Posterior cingulate gyrus (tissue), 11 donors: ENCODE data around the gene PLA2G4C.
A peak's percentile ranks its signal among the peaks of the same experiment; 100 is the strongest.
"Not testable (repeated sequence)": the region's sequence is repeated elsewhere in the genome, so short reads cannot be mapped to it uniquely, and the experiment has no call there.

Experiments
- DNase-seq, 10 donors: peaks; one replicate each; pipeline versions ENCODE4 v3.0.0 to v3.0.0-alpha.2; 2020 to 2021; ENCODE audit warnings: mixed read lengths in 3 of 10
- intact Hi-C: fragments of 100-400 bp; cut with DNase I; formaldehyde crosslinking; loops from one replicate; pipeline ENCODE4 v1.15.1; 2023

The PLA2G4C gene

GRCh38 chr19:48113190-48113917 lies 2.7 kb upstream of the PLA2G4C start:
- peak in 3 of 10 donors; percentile 59 to 82 (median 76) for DNase-seq
- intact Hi-C loops, result no loop called here

DNA sequence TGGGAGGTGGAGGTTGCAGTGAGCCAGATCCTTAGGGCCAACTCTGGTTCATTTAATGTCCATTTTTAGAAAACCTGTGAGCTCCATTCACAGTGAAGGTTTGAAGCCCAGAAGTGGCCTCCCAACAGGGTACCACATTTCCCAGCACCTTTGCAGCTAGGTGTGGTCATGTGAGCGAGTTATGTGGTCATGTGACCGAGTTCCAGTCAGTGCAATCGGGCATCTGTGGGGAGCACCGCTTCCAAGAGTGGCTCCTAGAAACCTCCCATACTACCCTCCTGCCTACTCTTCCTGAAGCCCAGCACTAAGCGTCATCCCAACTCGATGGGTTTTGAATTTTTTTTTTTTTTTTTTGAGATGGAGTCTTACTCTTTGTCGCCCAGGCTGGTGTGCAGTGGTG lies 663 bp upstream of the PLA2G4C start:
- peak in 3 of 10 donors; percentile 32 to 50 (median 39) for DNase-seq
- intact Hi-C loops, result no loop called here

- intact Hi-C loops, result no loop called here
- peak in 3 of 10 donors; percentile 9 to 23 (median 22) for DNase-seq
Observed at GRCh38 chr19:48108997-48109782, 1.4 kb downstream of the PLA2G4C start.

GRCh38 chr19:48103922-48104321 lies 6.7 kb downstream of the PLA2G4C start:
- intact Hi-C loops, result no loop called here
- peak in 3 of 10 donors; percentile 18 to 23 (median 19) for DNase-seq

DNA sequence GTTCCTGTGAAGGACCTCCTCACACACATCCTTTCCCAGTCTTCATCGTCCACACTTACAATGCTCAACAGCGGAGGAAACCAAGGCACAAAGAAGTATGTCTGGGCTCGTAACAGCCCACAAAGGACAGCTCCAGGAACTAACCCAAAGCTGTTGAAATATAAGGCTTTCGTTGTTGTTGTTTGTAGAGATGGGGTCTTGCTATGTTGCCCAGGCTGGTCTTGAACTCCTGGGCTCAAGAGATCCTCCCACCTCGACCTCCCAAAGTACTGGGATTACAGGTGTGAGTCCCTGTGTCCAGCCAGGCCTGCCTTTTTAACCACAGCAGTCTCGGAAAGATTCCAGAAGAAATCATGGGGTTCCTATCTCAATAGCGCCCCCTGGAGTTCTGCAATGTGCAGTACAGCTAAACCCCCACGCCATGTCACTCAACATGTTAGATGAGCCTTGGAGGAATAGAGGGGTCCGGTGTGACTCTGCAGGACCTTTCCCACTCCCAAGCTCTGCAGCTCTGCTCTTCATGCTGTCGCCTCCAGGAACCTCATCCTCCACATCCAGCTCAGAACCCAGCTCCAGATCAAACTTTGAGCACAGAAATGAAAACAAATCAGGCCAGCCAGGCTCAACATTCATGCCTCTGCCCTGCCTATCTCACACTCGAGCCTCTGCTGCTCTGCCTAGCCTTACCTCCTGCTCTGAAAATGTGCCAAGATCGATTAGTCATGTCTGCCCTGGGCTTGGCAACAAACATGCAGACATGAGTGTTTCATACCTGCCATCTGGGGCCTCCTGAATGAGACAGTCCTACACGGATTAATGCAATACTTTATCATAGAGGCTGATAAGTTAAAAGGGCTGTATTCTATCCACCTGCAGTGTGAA lies 7.5 kb downstream of the PLA2G4C start:
- intact Hi-C loops, result no loop called here
- DNase-seq, result peak in 3 of 10 donors; percentile 32 to 63 (median 33)

DNA sequence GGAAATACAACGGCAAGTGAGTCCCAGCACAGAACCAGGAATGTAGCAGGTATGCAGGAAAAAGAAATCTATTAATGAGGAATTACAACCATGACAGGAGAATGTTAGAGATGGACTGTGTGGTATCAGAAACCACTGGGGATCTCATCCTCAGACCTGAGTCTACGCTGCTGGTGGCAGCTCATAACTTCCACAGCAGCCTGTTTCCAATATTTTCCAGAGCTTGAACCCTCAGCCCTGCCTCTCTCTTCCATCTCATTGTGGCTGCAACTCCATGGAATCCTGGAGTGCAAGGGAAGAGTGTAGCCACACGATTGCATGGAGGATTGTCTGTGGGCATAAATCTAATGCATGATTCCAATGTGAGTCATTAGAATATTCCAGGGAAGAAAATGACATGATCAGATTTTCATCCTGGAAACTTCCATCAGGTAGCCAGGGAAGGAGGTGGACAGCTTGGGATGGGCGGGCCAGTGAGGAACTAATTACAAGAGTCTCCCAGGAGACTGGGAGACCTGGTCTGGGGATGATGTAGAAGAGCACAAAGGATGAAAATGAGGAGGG lies 14.9 kb downstream of the PLA2G4C start:
- intact Hi-C loops, result no loop called here
- no peak for DNase-seq

DNA sequence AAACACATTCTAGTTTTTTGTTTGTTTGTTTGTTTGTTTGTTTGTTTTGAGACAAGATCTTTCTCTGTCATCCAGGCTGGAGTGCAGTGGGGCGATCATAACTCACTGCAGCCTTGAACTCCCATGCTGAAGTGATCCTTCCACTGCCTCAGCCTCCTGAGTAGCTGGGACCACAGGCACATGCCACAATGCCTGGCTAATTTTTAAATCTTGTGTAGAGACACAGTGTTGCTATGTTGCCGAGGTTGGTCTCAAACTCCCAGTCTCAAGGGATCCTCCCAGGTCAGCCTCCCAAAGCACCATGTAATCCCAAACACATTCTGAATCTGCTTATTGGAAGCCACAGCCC lies 15.8 kb downstream of the PLA2G4C start:
- intact Hi-C loops, result no loop called here
- DNase-seq, result no peak

DNA sequence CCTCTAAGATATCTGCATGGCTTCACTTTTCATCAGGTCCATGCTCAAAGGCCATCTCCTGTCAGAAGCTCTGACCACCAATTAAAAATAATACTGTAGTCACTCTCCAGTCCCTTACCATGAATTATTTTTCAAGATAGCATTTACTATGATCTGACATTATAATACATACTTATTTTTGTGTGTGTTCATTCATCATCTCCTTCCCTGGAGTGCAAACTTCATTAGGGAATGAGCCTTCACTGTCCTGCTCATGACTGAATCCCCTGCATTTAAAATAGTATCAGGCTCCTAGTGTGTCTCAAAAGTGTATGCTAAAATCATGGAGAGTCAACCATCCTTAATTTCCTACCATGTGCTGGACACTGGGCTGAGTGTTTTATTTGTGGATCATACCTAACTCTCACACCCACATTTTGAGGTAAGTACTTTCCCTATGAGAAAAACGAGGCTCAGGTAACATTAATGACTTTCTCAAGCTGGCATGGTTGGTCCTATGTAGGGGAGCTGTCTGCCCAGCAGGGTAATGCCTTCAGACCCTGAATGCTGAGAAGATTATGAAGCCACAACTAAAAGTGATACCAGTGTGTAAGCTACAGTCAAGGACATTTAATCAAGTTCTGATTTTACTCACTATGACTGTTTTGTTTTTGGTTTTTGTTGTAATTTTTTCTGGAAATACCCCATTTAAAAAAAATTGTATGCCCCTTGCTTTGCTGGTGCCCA lies 16.3 kb downstream of the PLA2G4C start:
- intact Hi-C loops, result no loop called here
- no peak for DNase-seq

- intact Hi-C loops, DNase-seq: not testable (repeated sequence)
Observed at GRCh38 chr19:48091111-48091718, 19.4 kb downstream of the PLA2G4C start.

- intact Hi-C loops, result no loop called here
- DNase-seq, result peak in 3 of 10 donors; percentile 28 to 80 (median 79)
Observed at GRCh38 chr19:48090281-48090802, 20.3 kb downstream of the PLA2G4C start.

DNA sequence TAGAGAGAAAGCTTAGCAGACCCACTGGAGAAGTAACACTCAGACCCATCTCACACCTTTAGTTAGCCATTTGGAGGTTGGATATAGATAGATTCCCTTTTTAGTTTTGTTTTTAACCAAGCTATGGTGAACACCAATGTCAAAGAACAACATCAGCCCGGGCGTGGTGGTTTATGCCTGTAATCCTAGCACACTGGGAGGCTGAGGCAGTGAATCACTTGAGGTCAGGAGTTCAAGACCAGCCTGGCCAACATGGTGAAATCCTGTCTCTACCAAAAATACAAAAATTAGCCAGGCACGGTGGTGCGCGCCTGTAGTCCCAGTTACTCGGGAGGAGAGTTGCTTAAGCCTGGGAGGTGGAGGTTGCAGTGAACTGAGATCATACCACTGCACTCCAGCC lies 21.6 kb downstream of the PLA2G4C start:
- intact Hi-C loops, result not testable (repeated sequence)

DNA sequence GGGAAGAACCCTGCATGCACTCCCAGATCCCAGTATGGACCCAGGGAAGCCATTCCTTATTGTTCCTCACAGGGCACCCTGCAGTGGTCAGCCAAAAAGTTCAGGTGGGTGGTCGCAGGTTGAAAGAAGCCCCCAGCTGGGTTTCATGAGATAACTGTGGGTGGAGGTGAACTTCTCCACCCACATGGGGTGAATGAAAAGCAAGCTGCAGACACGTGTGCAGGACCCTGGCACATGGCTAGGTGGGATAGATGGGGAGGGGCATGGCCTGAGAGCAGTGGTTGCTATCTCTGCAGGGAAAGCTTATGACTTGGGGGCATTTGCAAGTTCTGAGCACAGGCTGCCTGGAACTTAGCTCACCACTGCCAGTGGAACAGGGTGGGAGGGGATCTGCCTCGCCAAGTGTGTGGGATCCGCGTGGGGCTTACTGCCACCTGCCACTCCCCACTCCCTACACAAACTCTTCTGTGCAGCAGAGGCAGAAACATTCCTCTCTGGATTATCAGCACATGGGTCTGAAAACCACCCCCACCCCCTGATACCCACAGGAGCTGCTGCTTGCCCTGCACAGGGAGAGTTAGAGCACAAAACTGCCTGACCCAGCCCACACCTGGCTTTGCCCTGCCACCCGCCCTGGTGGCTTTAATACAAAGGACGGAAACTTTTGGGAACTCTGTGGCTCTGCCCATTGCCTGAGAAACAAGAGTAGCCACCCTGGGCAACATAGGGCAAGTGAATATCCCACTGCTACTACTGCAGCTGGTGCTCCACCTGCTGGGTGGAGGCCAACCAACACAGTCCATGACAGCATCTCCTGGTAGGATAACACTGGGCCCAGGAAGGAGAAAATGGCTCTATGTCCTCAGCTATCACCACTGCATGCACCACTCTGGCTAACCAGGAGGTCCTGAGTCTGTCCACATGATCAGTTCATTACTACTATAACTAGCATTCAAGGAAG lies 24.4 kb downstream of the PLA2G4C start:
- peak in 7 of 10 donors; percentile 28 to 93 (median 58) for DNase-seq
- intact Hi-C loops, result no loop called here

More for the DNA sequence above, 21.6 kb downstream of the PLA2G4C start:
- not testable (repeated sequence) for DNase-seq

DNA sequence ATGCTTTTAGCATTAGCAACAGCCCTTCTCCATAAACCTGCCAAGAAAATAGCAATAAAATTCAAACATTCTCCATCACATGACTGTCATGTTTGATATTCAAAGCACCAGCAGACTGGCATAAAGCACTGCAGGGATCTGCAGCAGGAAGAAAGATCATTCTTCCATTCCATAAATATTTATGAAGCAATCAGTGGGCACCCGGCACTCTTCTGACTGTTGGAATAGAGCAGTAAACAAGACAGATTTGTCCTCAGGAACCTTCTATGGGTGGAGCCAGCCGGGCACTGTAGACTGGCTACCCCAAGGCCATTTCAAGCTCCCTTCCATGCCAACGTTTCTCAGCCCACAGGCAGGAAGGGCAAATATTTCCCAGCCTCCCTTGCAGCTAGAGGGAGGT lies 25.5 kb downstream of the PLA2G4C start:
- DNase-seq, result peak in 5 of 10 donors; percentile 19 to 90 (median 77)
- intact Hi-C loops, result no loop called here

- intact Hi-C loops, result no loop called here
- DNase-seq, result no peak
Observed at GRCh38 chr19:48081106-48081505, 29.5 kb downstream of the PLA2G4C start.

DNA sequence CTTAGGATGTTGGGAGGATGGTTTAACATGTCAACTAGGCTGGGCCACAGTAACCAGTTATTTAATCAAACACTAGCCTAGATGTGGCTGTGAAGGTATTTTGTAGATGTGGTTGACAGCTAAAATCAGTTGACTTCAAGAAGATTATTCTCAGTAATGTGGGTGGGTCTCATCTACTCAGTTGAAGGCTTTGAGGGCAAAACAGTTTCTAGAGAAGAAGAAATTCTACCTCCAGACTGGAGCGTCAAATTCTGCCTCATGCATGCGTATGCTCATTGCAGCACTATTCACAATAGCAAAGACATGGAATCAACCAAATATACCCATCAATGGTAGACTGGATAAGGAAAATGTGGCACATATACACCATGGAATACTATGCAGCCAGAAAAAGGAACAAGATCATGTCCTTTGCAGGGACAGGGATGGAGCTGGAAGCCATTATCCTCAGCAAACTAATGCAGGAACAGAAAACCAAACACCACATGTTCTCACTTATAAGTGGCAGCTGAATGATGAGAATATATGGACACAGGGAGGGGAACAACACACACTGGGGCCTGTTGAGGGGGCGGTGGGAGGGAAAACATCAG lies 40.3 kb downstream of the PLA2G4C start:
- intact Hi-C loops, DNase-seq: not testable (repeated sequence)

DNA sequence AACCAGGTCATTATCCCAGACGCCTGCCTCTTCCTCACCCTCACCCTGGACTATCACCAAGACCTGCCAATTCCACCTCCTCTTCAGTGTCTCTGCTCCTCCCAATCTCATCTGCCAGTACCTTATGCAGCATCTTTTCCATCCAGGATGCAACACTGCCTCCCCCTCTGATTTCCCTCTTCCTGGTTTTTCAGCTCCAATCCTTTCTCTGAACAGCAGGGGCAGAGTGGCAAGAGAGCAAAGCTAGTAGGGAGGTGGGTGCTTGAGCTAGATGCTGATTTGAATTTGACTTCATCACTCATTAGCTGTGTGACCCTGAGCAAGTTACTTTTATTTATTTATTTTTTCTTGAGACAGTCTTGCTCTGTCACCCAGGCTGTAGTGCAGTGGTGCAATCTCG lies 41.2 kb downstream of the PLA2G4C start:
- intact Hi-C loops, result no loop called here

DNA sequence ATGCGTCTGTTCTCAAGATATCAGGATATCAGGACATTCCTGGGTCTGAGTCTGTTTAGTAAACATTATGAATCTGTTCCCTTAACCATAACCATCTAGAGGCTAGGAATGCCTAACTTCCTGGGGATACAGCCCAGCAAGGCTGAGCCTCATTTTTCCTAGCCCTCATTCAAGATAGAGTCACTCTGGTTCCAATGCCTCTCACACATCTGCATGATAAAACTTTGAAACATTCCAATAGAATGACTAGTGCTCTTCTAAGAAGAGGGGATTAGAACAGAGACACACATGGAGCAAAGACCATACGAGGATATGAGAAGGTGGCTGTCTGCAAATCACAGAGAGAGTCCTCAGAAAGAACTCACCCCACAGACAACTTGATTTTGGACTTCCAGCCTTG lies 46.1 kb downstream of the PLA2G4C start:
- DNase-seq, result no peak
- intact Hi-C loops, result no loop called here

More for the DNA sequence above, 41.2 kb downstream of the PLA2G4C start:
- no peak for DNase-seq
